Skin epidermis (tissue), 12 donors: Measurements from ENCODE around the gene RSRC2.
"Not testable (repeated sequence)": the region's sequence is repeated elsewhere in the genome, so short reads cannot be mapped to it uniquely, and the experiment has no call there.

ENCODE experiments used
- H3K27ac ChIP-seq, 21 experiments: fragments of 200-600 bp; sonication (generic) in 11 of 21; one replicate each; pipeline ENCODE4 v1.5.0; 2020; ENCODE audit warnings: mild to moderate bottlenecking in 3 of 21, inconsistent platforms in 2 of 21, moderate library complexity in 2 of 21
- H3K4me3 ChIP-seq, 7 experiments: fragments of 200-600 bp; sonication (generic) in 2 of 7; one replicate each; pipeline ENCODE4 v1.5.0; 2020; ENCODE audit warnings: inconsistent platforms in 2 of 7, mild to moderate bottlenecking in 2 of 7, moderate library complexity in 1 of 7

RSRC2 gene, protein sequence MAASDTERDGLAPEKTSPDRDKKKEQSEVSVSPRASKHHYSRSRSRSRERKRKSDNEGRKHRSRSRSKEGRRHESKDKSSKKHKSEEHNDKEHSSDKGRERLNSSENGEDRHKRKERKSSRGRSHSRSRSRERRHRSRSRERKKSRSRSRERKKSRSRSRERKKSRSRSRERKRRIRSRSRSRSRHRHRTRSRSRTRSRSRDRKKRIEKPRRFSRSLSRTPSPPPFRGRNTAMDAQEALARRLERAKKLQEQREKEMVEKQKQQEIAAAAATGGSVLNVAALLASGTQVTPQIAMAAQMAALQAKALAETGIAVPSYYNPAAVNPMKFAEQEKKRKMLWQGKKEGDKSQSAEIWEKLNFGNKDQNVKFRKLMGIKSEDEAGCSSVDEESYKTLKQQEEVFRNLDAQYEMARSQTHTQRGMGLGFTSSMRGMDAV

DNA sequence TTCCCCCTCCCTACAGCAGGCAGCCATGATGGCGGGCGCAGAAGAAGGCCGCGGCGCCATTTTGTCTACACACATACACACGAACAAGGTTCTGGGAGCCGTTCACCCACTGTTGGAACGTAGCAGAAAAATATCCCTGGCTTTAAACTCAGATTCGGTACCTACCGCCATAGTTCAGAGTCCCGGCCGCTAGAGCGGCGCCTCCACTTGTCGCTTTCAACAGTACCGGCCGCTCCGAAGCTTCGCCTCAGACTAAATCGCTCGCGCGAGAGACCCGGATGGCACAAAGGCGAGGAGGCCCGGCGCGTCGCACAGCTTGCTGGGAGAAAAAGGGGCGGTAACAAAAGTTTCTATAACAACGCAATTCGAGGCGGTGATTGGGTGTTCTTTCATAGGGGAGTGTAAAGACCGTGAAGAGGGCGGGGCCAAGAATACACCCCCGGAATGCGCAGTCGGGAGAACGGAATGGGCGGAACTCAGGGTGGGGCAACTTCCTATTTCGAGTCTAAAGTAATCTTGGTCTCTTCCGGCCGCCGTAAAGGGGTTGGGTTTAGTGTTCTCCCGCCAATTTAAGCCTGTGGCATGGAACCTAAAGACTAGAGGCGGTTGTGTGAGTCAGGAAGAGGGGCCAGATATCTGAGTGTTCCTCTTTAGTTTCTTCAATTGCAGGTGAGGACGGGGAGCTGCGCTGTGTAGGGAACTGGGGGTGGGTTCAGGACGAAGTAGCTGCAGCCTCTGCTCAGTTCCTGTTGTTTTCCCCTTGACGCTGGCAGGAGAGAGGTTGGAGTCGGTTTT lies at the start of gene RSRC2, which contains the start of gene KNTC1:
Gene RSRC2 (minus strand): TSS at position 254 of the 795 bp plus-strand sequence. CDS start 83 bp downstream, at position 171.
Gene KNTC1 (plus strand): TSS at position 567 of the 795 bp plus-strand sequence. CDS start 2,815 bp downstream, outside the sequence.
- Histone ChIP-seq H3K27ac (peak within 1 kb of the TSS; percentile 67 to 100 (median 97)), H3K4me3 (peak within 1 kb of the TSS; percentile 64 to 81 (median 75))

DNA sequence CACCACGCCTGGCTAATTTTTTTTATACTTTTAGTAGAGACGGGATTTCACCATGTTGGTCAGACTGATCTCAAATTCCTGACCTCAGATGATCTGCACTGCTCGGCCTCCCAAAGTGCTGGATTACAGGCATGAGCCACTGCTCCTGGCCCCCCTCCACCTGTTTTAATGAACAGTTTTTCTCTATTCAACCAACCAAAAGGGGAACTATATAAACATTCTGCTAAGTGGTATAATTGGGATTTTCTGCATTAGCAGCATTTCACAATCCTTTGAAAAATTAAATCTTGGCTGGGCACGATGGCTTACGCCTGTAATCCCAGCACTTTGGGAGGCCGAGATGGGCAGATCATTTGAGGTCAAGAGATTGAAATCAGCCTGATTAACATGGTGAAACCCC lies 45.1 kb upstream of the RSRC2 start:
- no peak overlapping the region for H3K4me3 ChIP-seq

DNA sequence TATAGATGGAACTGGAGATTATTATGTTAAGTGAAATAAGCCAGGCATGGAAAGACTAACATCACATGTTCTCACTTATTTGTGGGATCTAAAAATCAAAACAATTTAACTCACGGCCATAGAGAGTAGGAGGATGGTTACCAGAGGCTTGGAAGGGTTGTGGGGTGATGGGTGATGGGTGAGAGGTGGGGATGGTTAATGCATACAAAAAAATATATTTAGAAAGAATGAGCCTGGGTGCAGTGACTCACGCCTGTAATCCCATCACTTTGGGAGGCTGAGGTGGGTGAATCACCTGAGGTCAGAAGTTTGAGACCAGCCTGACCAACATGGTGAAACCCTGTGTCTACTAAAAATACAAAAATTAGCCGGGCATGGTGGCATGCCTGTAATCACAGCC lies 43.3 kb upstream of the RSRC2 start:
- H3K4me3 ChIP-seq, H3K27ac ChIP-seq: not testable (repeated sequence)

More for the DNA sequence above, 45.1 kb upstream of the RSRC2 start:
- no peak overlapping the region for H3K27ac ChIP-seq

DNA sequence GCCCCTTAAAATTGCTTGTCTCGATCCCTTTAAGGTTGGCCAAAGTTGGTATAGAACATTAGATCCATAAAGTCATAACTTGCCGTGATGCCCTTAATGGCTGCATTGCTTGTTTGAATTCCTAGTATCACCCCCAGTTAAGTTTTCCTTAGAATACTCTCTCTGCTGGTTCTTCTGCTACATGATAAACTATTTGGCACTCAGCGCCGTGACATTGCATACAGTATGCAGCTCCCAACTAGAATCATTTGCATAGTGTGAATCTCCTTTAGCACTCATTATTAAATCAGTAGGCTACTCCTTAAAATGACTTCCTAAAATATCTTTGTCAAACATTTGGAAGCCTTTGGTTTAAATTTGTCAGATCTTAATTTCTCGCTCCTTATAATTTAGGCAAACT lies 42.6 kb upstream of the RSRC2 start:
- Histone ChIP-seq H3K27ac (no peak overlapping the region), H3K4me3 (no peak overlapping the region)

GRCh38 chr12:122566816-122567215 lies 40.1 kb upstream of the RSRC2 start:
- H3K4me3 ChIP-seq, H3K27ac ChIP-seq: not testable (repeated sequence)

DNA sequence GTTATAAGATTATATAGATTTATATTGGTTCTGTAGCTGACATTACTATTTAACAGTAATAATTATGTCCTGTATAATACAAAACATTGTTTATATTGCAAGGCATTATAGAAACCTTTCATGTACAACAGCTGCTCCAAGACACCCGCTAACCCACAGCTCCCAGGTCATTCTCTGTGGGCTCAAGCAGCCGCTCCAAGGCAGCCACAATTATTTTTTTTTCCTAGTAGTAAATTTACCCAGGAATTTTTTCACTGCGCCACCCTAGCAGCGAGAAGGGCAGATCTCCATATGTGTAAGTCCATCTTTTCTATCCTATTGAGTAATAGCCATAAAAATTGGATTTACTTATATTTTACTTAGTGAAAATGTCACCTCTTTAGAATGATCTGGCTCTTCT lies 36.6 kb upstream of the RSRC2 start:
- H3K4me3 ChIP-seq, result no peak overlapping the region
- H3K27ac ChIP-seq, result no peak overlapping the region

DNA sequence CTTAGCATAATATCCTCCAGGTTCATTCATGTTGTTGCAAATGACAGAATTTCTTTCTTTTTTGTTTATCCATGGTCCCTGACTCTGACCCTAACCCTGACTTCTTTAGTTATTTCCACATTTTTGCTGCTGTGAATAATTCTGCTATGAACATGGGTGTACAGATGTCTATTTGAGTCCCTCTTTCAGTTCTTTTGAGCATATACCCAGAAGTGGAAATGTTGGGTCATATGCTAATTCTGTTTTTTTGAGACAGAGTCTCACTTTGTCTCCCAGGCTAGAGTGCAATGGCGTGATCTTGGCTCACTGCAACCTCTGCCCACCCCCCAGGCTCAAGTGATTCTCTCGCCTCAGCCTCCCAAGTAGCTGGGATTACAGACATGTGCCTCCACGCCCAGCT lies 33.4 kb upstream of the RSRC2 start:
- no peak overlapping the region for H3K4me3 ChIP-seq
- no peak overlapping the region for H3K27ac ChIP-seq

DNA sequence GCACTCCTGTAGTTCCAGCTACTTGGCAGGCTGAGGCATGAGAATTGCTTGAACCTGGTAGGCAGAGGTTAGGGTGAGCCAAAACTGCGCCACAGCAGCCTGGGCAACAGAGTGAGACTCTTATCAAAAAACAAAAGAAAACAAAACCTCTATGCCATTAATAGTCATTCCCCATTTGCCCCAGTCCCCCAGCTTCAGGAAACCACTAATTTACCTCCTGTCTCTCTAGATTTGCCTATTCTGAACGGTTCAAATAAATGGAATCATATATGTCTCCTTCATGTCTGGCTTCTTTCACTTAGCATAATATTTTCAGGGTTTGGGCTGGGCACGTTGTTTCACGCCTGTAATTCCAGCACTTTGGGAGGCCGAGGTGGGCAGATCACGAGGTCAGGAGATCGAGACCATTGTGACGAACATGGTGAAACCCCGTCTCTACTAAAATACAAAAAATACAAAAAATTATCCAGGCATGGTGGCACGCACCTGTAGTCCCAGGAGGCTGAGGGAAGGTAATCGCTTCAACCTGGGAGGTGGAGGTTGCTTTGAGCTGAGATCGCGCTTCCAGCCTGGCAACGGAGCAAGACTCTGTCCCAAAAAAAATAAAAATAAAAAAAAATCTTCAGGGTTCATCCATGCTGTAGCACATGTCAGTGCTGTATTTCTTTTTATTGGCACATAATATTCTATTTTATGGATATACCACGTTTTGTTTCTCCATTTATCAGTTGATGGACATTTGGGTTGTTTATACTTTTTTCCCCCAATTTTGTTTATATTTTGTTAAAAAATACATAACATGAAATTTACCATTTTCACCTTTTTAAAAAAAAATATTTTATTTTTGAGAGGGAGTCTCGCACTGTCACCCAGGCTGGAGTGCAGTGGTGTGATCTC lies 32.3 kb upstream of the RSRC2 start:
- no peak overlapping the region for H3K4me3 ChIP-seq
- H3K27ac ChIP-seq, result no peak overlapping the region

GRCh38 chr12:122547330-122547729 lies 20.6 kb upstream of the RSRC2 start:
- Histone ChIP-seq H3K4me3 (no peak overlapping the region), H3K27ac (no peak overlapping the region)

- Histone ChIP-seq H3K27ac (no peak overlapping the region), H3K4me3 (no peak overlapping the region)
These were observed 19.1 kb upstream of the RSRC2 start for GRCh38 chr12:122545855-122546254.

- no peak overlapping the region for H3K4me3 ChIP-seq
- H3K27ac ChIP-seq, result no peak overlapping the region
These were observed 17.8 kb upstream of the RSRC2 start for GRCh38 chr12:122544537-122544936.

GRCh38 chr12:122538496-122538895 lies 11.8 kb upstream of the RSRC2 start:
- no peak overlapping the region for H3K27ac ChIP-seq
- H3K4me3 ChIP-seq, result no peak overlapping the region

- Histone ChIP-seq H3K4me3 (no peak overlapping the region), H3K27ac (no peak overlapping the region)
These were observed 10.3 kb upstream of the RSRC2 start for GRCh38 chr12:122537021-122537420.

GRCh38 chr12:122533856-122534255 lies 7.1 kb upstream of the RSRC2 start:
- Histone ChIP-seq H3K27ac (no peak overlapping the region), H3K4me3 (no peak overlapping the region)

GRCh38 chr12:122528992-122529391 lies 2.3 kb upstream of the RSRC2 start:
- Histone ChIP-seq H3K27ac (no peak overlapping the region), H3K4me3 (no peak overlapping the region)

GRCh38 chr12:122528582-122528981 lies 1.8 kb upstream of the RSRC2 start:
- Histone ChIP-seq H3K27ac (no peak overlapping the region), H3K4me3 (no peak overlapping the region)

GRCh38 chr12:122527478-122527944 lies 775 bp upstream of the RSRC2 start:
- H3K27ac ChIP-seq, result peak overlapping the region; percentile 14 to 100 (median 96)
- peak overlapping the region; percentile 44 to 81 (median 73) for H3K4me3 ChIP-seq

- Histone ChIP-seq H3K27ac (peak overlapping the region in 4 of 21 experiments; percentile 31 to 76 (median 62)), H3K4me3 (peak overlapping the region in 6 of 7 experiments; percentile 44 to 81 (median 74))
These were observed 2.7 kb downstream of the RSRC2 start for GRCh38 chr12:122523846-122524718.

DNA sequence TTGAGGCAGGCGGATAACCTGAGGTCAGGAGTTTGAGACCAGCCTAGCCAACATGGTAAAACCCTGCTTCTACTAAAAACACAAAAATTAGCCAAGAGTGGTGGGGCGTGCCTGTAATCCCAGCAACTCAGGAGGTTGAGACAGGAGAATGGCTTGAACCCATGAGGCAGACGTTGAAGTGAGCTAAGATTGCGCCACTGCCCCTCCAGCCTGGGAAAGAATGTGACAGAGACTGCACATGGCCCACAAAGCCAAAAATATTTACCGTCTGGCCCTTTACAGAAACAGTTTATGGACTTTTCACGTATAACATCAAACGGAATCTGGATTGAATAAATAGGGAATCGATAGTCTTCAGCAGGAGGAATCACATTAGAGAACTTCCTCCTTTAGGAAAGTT lies 3.5 kb downstream of the RSRC2 start:
- Histone ChIP-seq H3K4me3 (no peak overlapping the region), H3K27ac (peak overlapping the region in 1 of 21 experiments; percentile 47)
